ENCODE results near the gene KCNQ5. TPM values are rescaled to one million over a fixed set of nuclear protein-coding genes. Genes with fewer than 3 reads are reported as not detected.

Gene KCNQ5
- total and polyA plus RNA-seq, 10 of the 15 experiments (the other 5 are each of a cell fraction or from before 2014, with no cell fraction given): 0.60 to 16.2 (median 3.2) TPM

- no peak for TF ChIP-seq ZBTB4 (CRISPR knock-in tag; IDR thresholded peaks at IDR 0.05)
Measured at GRCh38 chr6:72952808-72953630, 331.2 kb downstream of the KCNQ5 start (continued).

DNA sequence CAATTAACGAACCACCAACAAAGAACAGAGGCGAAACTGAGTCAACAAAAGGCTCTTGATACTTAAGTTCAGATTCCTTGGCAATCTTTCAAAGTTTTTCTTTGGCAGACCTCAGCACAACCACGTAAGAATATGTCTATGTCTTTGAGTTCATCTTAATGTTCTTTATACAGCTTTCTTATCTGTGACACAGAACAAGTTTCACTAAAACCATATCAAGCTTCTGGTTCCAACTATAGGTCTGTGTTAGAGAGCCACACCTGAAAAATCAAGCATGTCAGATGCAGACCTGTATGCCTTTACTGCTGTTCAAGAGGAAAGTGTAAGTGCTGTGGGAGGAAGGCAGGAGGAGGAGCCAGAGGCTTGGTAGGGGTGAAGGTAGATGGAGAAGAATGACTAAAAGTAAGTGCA is 332.1 kb downstream of the KCNQ5 start:
- Histone ChIP-seq H3K4me1 (ENCODE audit: control insufficient read depth, insufficient read depth, low read length) (no peaks in the 10 kb centered on the region), H3K27me3 (replicated peaks in 1 of 2; ENCODE audit: control insufficient read depth in 2 of 2, insufficient read depth in 2 of 2, low read length in 1 of 2) (no peaks in the 10 kb centered on the region), H3K27ac (ENCODE audit: control insufficient read depth, insufficient read depth) (no peak overlapping the region), H3K79me2 (ENCODE audit: control insufficient read depth, insufficient read depth, low read length) (no peaks in the 10 kb centered on the region), H3K4me2 (ENCODE audit: control insufficient read depth, insufficient read depth) (no peak overlapping the region), H3K9me3 (replicated peaks; ENCODE audit: control insufficient read depth, insufficient read depth, low read length) (no peaks in the 10 kb centered on the region), H3K4me3 (no peak overlapping the region), H3K9ac (ENCODE audit: control insufficient read depth, insufficient read depth, low read length) (no peak overlapping the region), H3K36me3 (ENCODE audit: control insufficient read depth in 2 of 2, insufficient read depth in 2 of 2, low read length in 1 of 2) (no peaks in the 10 kb centered on the region), H4K20me1 (ENCODE audit: control insufficient read depth, insufficient read depth) (no peaks in the 10 kb centered on the region), H2AFZ (ENCODE audit: control insufficient read depth, low read depth, low read length) (no peak overlapping the region)
- no peak for DNase-seq (ENCODE audit: low read depth, low spot score)
- WGBS (ENCODE audit: insufficient coverage, insufficient replicate concordance, low lambda C conversion rate, missing lambda C conversion rate): 83% methylated on average over 3 of the region's 3 CpGs
- POLR2A ChIA-PET: interaction anchor here (0.5 kb wide), 1 partner anchor 181 kb away, joined by 5 read pairs; no protein-coding TSS in a partner anchor
- CTCF ChIA-PET: interaction anchor here (1.5 kb wide), 1 partner anchor 337 kb away, joined by 3 read pairs; no protein-coding TSS in a partner anchor
- ATAC-seq: peak; percentile 38; the same call in 2 of the 3 replicates
- intact Hi-C loops (cut with micrococcal nuclease; ENCODE audit: unreplicated experiment): loop anchor here (10.0 kb wide), 1 partner anchor 339 kb away; no protein-coding TSS in a partner anchor
- SMC1A ChIA-PET (ENCODE audit: uncharacterized antibody, unreplicated experiment): interaction anchor here (0.8 kb wide), 1 partner anchor 10 kb away, joined by 3 read pairs; no protein-coding TSS in a partner anchor
- BruUV-seq (replicated peaks): no TSS peak
- no peak for FAIRE-seq
- RAD21 ChIA-PET (ENCODE audit: unreplicated experiment): interaction anchor here (1.1 to 2.5 kb wide), 2 partner anchors 9 to 337 kb away, joined by 3 to 9 read pairs; no protein-coding TSS in a partner anchor
- in situ Hi-C loops (cut with MboI): no loop called here
- TF ChIP-seq REST (IDR thresholded peaks at IDR 0.05; ENCODE audit: low read depth, low read length) (no peak), RUNX3 (IDR thresholded peaks at IDR 0.05; ENCODE audit: low read length) (no peak), NFYB (IDR thresholded peaks at IDR 0.05; ENCODE audit: insufficient read depth, low read depth, low read length) (no peak), DPF2 (IDR thresholded peaks at IDR 0.05) (no peak), MEF2A (IDR thresholded peaks at IDR 0.05; ENCODE audit: insufficient read depth, low read depth, low read length) (no peak), SREBF1 (IDR thresholded peaks at IDR 0.05; ENCODE audit: low read length) (no peak), ZNF622 (IDR thresholded peaks at IDR 0.05) (no peak), PAX8 (IDR thresholded peaks at IDR 0.05) (no peak), GABPA (IDR thresholded peaks at IDR 0.05; ENCODE audit: low read depth) (no peak), ZNF24 (IDR thresholded peaks at IDR 0.05) (no peak), ATF3 (IDR thresholded peaks at IDR 0.05; ENCODE audit: borderline replicate concordance, extremely low read depth, low read depth, low read length) (no peak), IKZF1 (conservative IDR thresholded peaks at IDR 0.05) (no peak), IRF4 (IDR thresholded peaks at IDR 0.05; ENCODE audit: low read depth, low read length) (no peak)

Data from GM12878 (cell line).